Measurements from ENCODE around the gene WNT1.

- TF ChIP-seq POLR2AphosphoS5 (IDR thresholded peaks at IDR 0.05; ENCODE audit: low read depth, low read length), result no peak
- no peak for TF ChIP-seq TAF1 (IDR thresholded peaks at IDR 0.05; ENCODE audit: low read depth, low read length)
- no peak for TF ChIP-seq SPI1 (IDR thresholded peaks at IDR 0.05; ENCODE audit: low read depth, low read length)
- TF ChIP-seq POLR2A (IDR thresholded peaks at IDR 0.05; ENCODE audit: low read depth, low read length), result no peak
Observed at GRCh38 chr12:49019120-49019430, 41.0 kb downstream of the WNT1 start.

All from GM12891 (cell line).